ENCODE measurements around the gene KBTBD2. TPM values are rescaled to one million over a fixed set of nuclear protein-coding genes. Genes with fewer than 3 reads are reported as not detected.

KBTBD2 gene
- total RNA-seq, 2 experiments from 2014 or later, result 22.4 to 23.0 TPM

- ChIA-PET CTCF (interaction anchor here (0.8 to 7.1 kb wide), 6 partner anchors 11 to 217 kb away, joined by 3 to 57 read pairs (median 7); partner anchors contain the start of gene RP9), POLR2A (interaction anchor here (0.6 to 5.0 kb wide), 12 partner anchors 11 to 400 kb away, joined by 3 to 25 read pairs (median 4); partner anchors contain the start of genes LSM5, NT5C3A and RP9)
- ATAC-seq (no peak), DNase-seq (no peak)
- Mint-ChIP-seq H3K27ac (peak overlapping the region; percentile 96), H3K4me3 (peak overlapping the region; percentile 94), H3K36me3 (ENCODE audit: low read depth) (peaks cover 11% of the 10 kb centered on the region), H3K4me1 (ENCODE audit: low read depth) (peaks cover 52% of the 10 kb centered on the region), H3K27me3 (no peaks in the 10 kb centered on the region), H3K9me3 (no peaks in the 10 kb centered on the region)
- TF ChIP-seq CTCF (IDR thresholded peaks at IDR 0.05), result no peak
- intact Hi-C loops (cut with micrococcal nuclease), result loop anchor here (5.0 kb wide), 1 partner anchor 393 kb away; the partner anchor contains the start of gene AVL9
These were observed 842 bp downstream of the KBTBD2 start for GRCh38 chr7:32890793-32891042.

- ChIA-PET CTCF (interaction anchor here (0.7 to 7.1 kb wide), 7 partner anchors 11 to 218 kb away, joined by 3 to 57 read pairs (median 5); partner anchors contain the start of gene RP9), POLR2A (interaction anchor here (0.7 to 5.0 kb wide), 13 partner anchors 11 to 400 kb away, joined by 3 to 25 read pairs (median 5); partner anchors contain the start of genes LSM5, NT5C3A and RP9)
- intact Hi-C loops (cut with micrococcal nuclease), result loop anchor here (5.0 kb wide), 1 partner anchor 393 kb away; the partner anchor contains the start of gene AVL9
- Mint-ChIP-seq H3K4me3 (peak overlapping the region; percentile 94), H3K4me1 (ENCODE audit: low read depth) (peaks cover 57% of the 10 kb centered on the region), H3K36me3 (ENCODE audit: low read depth) (peaks cover 13% of the 10 kb centered on the region), H3K27ac (peak overlapping the region; percentile 96), H3K9me3 (no peaks in the 10 kb centered on the region), H3K27me3 (no peaks in the 10 kb centered on the region)
- no peak for TF ChIP-seq CTCF (IDR thresholded peaks at IDR 0.05)
- peak; percentile 13 for ATAC-seq
- DNase-seq, result peak; percentile 58
These were observed 1.4 kb downstream of the KBTBD2 start for GRCh38 chr7:32890010-32890792.

GRCh38 chr7:32888505-32888904 lies 3.1 kb downstream of the KBTBD2 start:
- no peak for TF ChIP-seq CTCF (IDR thresholded peaks at IDR 0.05)
- H3K36me3 Mint-ChIP-seq (ENCODE audit: low read depth), result peaks cover 13% of the 10 kb centered on the region
- H3K27me3 Mint-ChIP-seq, result no peaks in the 10 kb centered on the region
- H3K9me3 Mint-ChIP-seq, result no peaks in the 10 kb centered on the region
- ATAC-seq, result no peak
- POLR2A ChIA-PET, result interaction anchor here (1.2 kb wide), 1 partner anchor 13 kb away, joined by 3 read pairs; no protein-coding TSS in a partner anchor
- H3K4me3 Mint-ChIP-seq, result peak overlapping the region; percentile 28
- CTCF ChIA-PET, result interaction anchor here (1.0 to 7.1 kb wide), 3 partner anchors 42 to 221 kb away, joined by 3 to 57 read pairs (median 4); partner anchors contain the start of gene RP9
- intact Hi-C loops (cut with micrococcal nuclease), result no loop called here
- no peak for DNase-seq
- H3K4me1 Mint-ChIP-seq (ENCODE audit: low read depth), result peaks cover 56% of the 10 kb centered on the region
- H3K27ac Mint-ChIP-seq, result peak overlapping the region; percentile 57

- Mint-ChIP-seq H3K4me1 (ENCODE audit: low read depth) (peaks cover 52% of the 10 kb centered on the region), H3K4me3 (no peak overlapping the region), H3K27ac (no peak overlapping the region), H3K27me3 (no peaks in the 10 kb centered on the region), H3K9me3 (no peaks in the 10 kb centered on the region), H3K36me3 (ENCODE audit: low read depth) (peaks cover 13% of the 10 kb centered on the region)
- no peak for TF ChIP-seq CTCF (IDR thresholded peaks at IDR 0.05)
- CTCF ChIA-PET, result interaction anchor here (7.1 kb wide), 1 partner anchor 40 kb away, joined by 57 read pairs; no protein-coding TSS in a partner anchor
- intact Hi-C loops (cut with micrococcal nuclease), result no loop called here
- no peak for ATAC-seq
- no peak for DNase-seq
- POLR2A ChIA-PET, result no interaction called here
These were observed 4.2 kb downstream of the KBTBD2 start for GRCh38 chr7:32887395-32887794.

Measured in activated CD8-positive, alpha-beta T cell treated with anti-CD3 and anti-CD28 coated beads for 36 hours (primary cell).